Measurements from ENCODE around the gene ZNF280B. TPM values are rescaled to one million over a fixed set of nuclear protein-coding genes. Genes with fewer than 3 reads are reported as not detected.

Gene ZNF280B
- polyA plus RNA-seq, 1 donor (not counting 4 experiments of a cell fraction or from before 2014, with no cell fraction given), result 0.04 TPM

DNA sequence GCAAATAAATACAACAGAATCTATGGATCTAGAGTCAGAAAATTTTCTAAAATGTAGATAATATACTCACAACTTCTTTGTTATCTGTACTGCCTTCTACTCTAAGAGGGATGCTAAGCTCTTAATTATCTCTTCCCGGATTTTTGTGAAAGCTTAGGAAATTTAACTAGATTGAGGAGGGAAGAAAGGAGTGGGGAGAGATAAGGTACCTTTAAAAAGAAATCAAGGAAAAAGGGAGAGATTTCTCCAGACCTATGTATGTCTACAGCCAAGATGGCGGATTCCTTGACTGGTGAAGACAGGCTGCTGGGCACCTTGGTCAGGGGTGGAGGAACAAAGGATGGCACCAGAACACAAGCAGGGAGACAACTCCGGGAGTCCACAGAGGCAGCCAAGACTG is 23.0 kb downstream of the ZNF280B start:
- TF ChIP-seq, protein P1, sequence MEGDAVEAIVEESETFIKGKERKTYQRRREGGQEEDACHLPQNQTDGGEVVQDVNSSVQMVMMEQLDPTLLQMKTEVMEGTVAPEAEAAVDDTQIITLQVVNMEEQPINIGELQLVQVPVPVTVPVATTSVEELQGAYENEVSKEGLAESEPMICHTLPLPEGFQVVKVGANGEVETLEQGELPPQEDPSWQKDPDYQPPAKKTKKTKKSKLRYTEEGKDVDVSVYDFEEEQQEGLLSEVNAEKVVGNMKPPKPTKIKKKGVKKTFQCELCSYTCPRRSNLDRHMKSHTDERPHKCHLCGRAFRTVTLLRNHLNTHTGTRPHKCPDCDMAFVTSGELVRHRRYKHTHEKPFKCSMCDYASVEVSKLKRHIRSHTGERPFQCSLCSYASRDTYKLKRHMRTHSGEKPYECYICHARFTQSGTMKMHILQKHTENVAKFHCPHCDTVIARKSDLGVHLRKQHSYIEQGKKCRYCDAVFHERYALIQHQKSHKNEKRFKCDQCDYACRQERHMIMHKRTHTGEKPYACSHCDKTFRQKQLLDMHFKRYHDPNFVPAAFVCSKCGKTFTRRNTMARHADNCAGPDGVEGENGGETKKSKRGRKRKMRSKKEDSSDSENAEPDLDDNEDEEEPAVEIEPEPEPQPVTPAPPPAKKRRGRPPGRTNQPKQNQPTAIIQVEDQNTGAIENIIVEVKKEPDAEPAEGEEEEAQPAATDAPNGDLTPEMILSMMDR (optimal IDR thresholded peaks at IDR 0.05 in 1 of 3, IDR thresholded peaks at IDR 0.05 in 1 of 3, conservative IDR thresholded peaks at IDR 0.05 in 1 of 3; ENCODE audit: extremely low read depth in 1 of 3, insufficient read depth in 2 of 3, low read length in 3 of 3), result no peak
- no peaks in the 10 kb centered on the region for H3K27me3 ChIP-seq (ENCODE audit: control insufficient read depth, extremely low read depth, insufficient read depth, low read length)
- H3K4me2 ChIP-seq (ENCODE audit: control insufficient read depth, extremely low read depth, insufficient read depth, low read depth, low read length), result no peak overlapping the region
- no peak overlapping the region for H3K27ac ChIP-seq (ENCODE audit: control insufficient read depth, insufficient read depth, low read length)
- no peaks in the 10 kb centered on the region for H3K79me2 ChIP-seq (ENCODE audit: control insufficient read depth, insufficient read depth, low read length)
- H3K36me3 ChIP-seq (ENCODE audit: control insufficient read depth in 2 of 2, extremely low read depth in 1 of 2, insufficient read depth in 2 of 2, low read length in 2 of 2), result no peaks in the 10 kb centered on the region
- no peak overlapping the region for H2AFZ ChIP-seq (ENCODE audit: control insufficient read depth, low read length)
- no peaks in the 10 kb centered on the region for H3K4me1 ChIP-seq (ENCODE audit: control insufficient read depth, extremely low read depth, insufficient read depth, low read length)
- no peak for FAIRE-seq
- H3K9me1 ChIP-seq (ENCODE audit: control insufficient read depth, extremely low read depth, insufficient read depth, low read length), result no peaks in the 10 kb centered on the region
- DNase-seq (ENCODE audit: low read depth, low spot score), result no peak
- H3K9me3 ChIP-seq (ENCODE audit: control insufficient read depth, low read depth, low read length), result no peaks in the 10 kb centered on the region
- dilution Hi-C loops (cut with MboI; ENCODE audit: extremely low pct_ligation_motif_present, low sequenced_read_pairs), result no loop called here
- no peak overlapping the region for H3K4me3 ChIP-seq (ENCODE audit: control insufficient read depth in 2 of 3, extremely low read depth in 1 of 3, insufficient read depth in 2 of 3, low read depth in 1 of 3, low read length in 3 of 3)
- H4K20me1 ChIP-seq (ENCODE audit: control insufficient read depth, extremely low read depth, insufficient read depth, low read length), result no peaks in the 10 kb centered on the region
- H3K9ac ChIP-seq (ENCODE audit: control insufficient read depth, extremely low read depth, insufficient read depth, low read length), result no peak overlapping the region

DNA sequence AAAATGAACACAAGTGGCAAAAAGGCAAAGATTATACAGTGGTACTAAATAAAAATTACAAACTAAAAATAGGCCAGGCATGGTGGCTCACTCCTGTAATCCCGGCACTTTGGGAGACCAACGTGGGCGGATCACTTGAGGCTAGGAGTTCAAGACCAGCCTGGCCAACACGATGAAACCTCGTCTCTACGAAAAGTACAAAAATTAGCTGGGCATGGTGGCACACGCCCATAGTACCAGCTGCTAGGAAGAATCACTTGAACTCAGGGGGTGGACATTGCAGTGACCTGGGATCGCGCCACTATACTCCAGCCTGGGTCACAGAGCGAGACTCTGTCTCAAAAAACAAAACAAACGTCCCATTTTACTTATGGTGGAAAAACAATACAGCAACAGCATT is 24.5 kb downstream of the ZNF280B start:
- no peak for TF ChIP-seq EZH2 (IDR thresholded peaks at IDR 0.05; ENCODE audit: low read length)
- TF ChIP-seq, protein P1 (optimal IDR thresholded peaks at IDR 0.05 in 1 of 3, IDR thresholded peaks at IDR 0.05 in 1 of 3, conservative IDR thresholded peaks at IDR 0.05 in 1 of 3; ENCODE audit: extremely low read depth in 1 of 3, insufficient read depth in 2 of 3, low read length in 3 of 3), result no peak
- no peak for FAIRE-seq
- Histone ChIP-seq H3K27me3 (ENCODE audit: control insufficient read depth, extremely low read depth, insufficient read depth, low read length) (no peaks in the 10 kb centered on the region), H3K27ac (ENCODE audit: control insufficient read depth, insufficient read depth, low read length) (no peak overlapping the region), H3K4me3 (ENCODE audit: control insufficient read depth in 2 of 3, extremely low read depth in 1 of 3, insufficient read depth in 2 of 3, low read depth in 1 of 3, low read length in 3 of 3) (no peak overlapping the region), H3K79me2 (ENCODE audit: control insufficient read depth, insufficient read depth, low read length) (no peaks in the 10 kb centered on the region), H4K20me1 (ENCODE audit: control insufficient read depth, extremely low read depth, insufficient read depth, low read length) (no peaks in the 10 kb centered on the region), H3K36me3 (ENCODE audit: control insufficient read depth in 2 of 2, extremely low read depth in 1 of 2, insufficient read depth in 2 of 2, low read length in 2 of 2) (no peaks in the 10 kb centered on the region), H3K4me2 (ENCODE audit: control insufficient read depth, extremely low read depth, insufficient read depth, low read depth, low read length) (no peak overlapping the region), H3K9me1 (ENCODE audit: control insufficient read depth, extremely low read depth, insufficient read depth, low read length) (no peaks in the 10 kb centered on the region), H3K4me1 (ENCODE audit: control insufficient read depth, extremely low read depth, insufficient read depth, low read length) (no peaks in the 10 kb centered on the region), H3K9me3 (ENCODE audit: control insufficient read depth, low read depth, low read length) (no peaks in the 10 kb centered on the region), H3K9ac (ENCODE audit: control insufficient read depth, extremely low read depth, insufficient read depth, low read length) (no peak overlapping the region), H2AFZ (ENCODE audit: control insufficient read depth, low read length) (no peak overlapping the region)
- no peak for DNase-seq (ENCODE audit: low read depth, low spot score)
- dilution Hi-C loops (cut with MboI; ENCODE audit: extremely low pct_ligation_motif_present, low sequenced_read_pairs), result no loop called here

Data from keratinocyte (primary cell).